H9 (cell line): Measurements from ENCODE around the gene DNAJC6. TPM values are rescaled to one million over a fixed set of nuclear protein-coding genes. Genes with fewer than 3 reads are reported as not detected.

Experiments
- DNase-seq: peaks from one replicate; pipeline ENCODE4 v3.0.0-alpha.2; 2017
- H2AFZ ChIP-seq: one replicate; pipeline ENCODE4 v1.6.1; 2013; ENCODE audit warnings: mild to moderate bottlenecking, low read length, control low read depth, moderate library complexity
- H2AK5ac ChIP-seq: 2 replicates; pipeline ENCODE4 v1.6.1; 2013; ENCODE audit warnings: low read length, control low read depth, mixed read lengths; ENCODE audit not compliant: insufficient read length
- H2BK120ac ChIP-seq: one replicate; pipeline ENCODE4 v1.6.1; 2013; ENCODE audit warnings: low read depth, mild to moderate bottlenecking, low read length, control low read depth, inconsistent platforms; ENCODE audit not compliant: poor library complexity, severe bottlenecking
- H2BK12ac ChIP-seq: 2 replicates; pipeline ENCODE4 v1.6.1; 2013; ENCODE audit warnings: low read length, control low read depth, mixed read lengths, low read depth; ENCODE audit not compliant: insufficient read length
- H2BK15ac ChIP-seq: 2 replicates; pipeline ENCODE4 v1.6.1; 2013; ENCODE audit warnings: low read depth, low read length, control low read depth
- H2BK20ac ChIP-seq: one replicate; pipeline ENCODE4 v1.6.1; 2013; ENCODE audit warnings: low read depth, mild to moderate bottlenecking, low read length, control low read depth, inconsistent platforms; ENCODE audit not compliant: poor library complexity, severe bottlenecking
- H2BK5ac ChIP-seq: 2 replicates; pipeline ENCODE4 v1.6.1; 2013; ENCODE audit warnings: low read length, control low read depth, mixed read lengths; ENCODE audit not compliant: insufficient read length
- H3K14ac ChIP-seq: 2 replicates; pipeline ENCODE4 v1.6.1; 2013; ENCODE audit warnings: low read length, control low read depth; ENCODE audit not compliant: insufficient read depth
- H3K18ac ChIP-seq: 2 replicates; pipeline ENCODE4 v1.6.1; 2013; ENCODE audit warnings: low read depth, mild to moderate bottlenecking, mixed read lengths, low read length, control low read depth; ENCODE audit not compliant: insufficient read length
- H3K23ac ChIP-seq: 2 replicates; pipeline ENCODE4 v1.6.1; 2013; ENCODE audit warnings: low read length, control low read depth, mixed read lengths, low read depth; ENCODE audit not compliant: insufficient read length
- H3K23me2 ChIP-seq: 2 replicates; pipeline ENCODE4 v1.6.1; 2013; ENCODE audit warnings: low read depth, mild to moderate bottlenecking, mixed read lengths, low read length, control low read depth; ENCODE audit not compliant: insufficient read length, poor library complexity, severe bottlenecking
- H3K27ac ChIP-seq: 2 replicates; pipeline ENCODE4 v1.5.1; 2013; ENCODE audit warnings: low read length, control low read depth, mixed read lengths, low read depth; ENCODE audit not compliant: insufficient read length
- H3K27me3 ChIP-seq: 2 replicates; pipeline ENCODE4 v1.6.1; 2013; ENCODE audit warnings: low read length, control low read depth, inconsistent platforms; ENCODE audit not compliant: insufficient read depth
- H3K4ac ChIP-seq: 2 replicates; pipeline ENCODE4 v1.6.1; 2013; ENCODE audit warnings: low read depth, mild to moderate bottlenecking, control low read depth, inconsistent platforms, low read length, moderate library complexity
- H3K4me1 ChIP-seq: 2 replicates; pipeline ENCODE4 v1.6.1; 2013; ENCODE audit warnings: low read length, control low read depth, inconsistent platforms; ENCODE audit not compliant: insufficient read depth
- H3K4me2 ChIP-seq: 2 replicates; pipeline ENCODE4 v1.6.1; 2013; ENCODE audit warnings: low read length, control low read depth, mixed read lengths; ENCODE audit not compliant: insufficient read length, insufficient read depth
- H3K56ac ChIP-seq: 2 replicates; pipeline ENCODE4 v1.6.1; 2013; ENCODE audit warnings: low read depth, mild to moderate bottlenecking, mixed read lengths, low read length, control low read depth; ENCODE audit not compliant: insufficient read length
- H3K79me1 ChIP-seq: 2 replicates; pipeline ENCODE4 v1.6.1; 2013; ENCODE audit warnings: low read depth, mild to moderate bottlenecking, moderate library complexity, low read length, control low read depth, inconsistent platforms; ENCODE audit not compliant: insufficient read depth, poor library complexity, severe bottlenecking
- H3K79me2 ChIP-seq: 2 replicates; pipeline ENCODE4 v1.6.1; 2013; ENCODE audit warnings: low read length, control low read depth, inconsistent platforms; ENCODE audit not compliant: insufficient read depth
- H3K9ac ChIP-seq: 2 replicates; pipeline ENCODE4 v1.6.1; 2013; ENCODE audit warnings: low read length, control low read depth, mixed read lengths; ENCODE audit not compliant: insufficient read length; ENCODE audit errors: extremely low read depth
- H3K9me3 ChIP-seq: one replicate; pipeline ENCODE4 v1.6.1; 2013; ENCODE audit warnings: low read depth, low read length, inconsistent platforms; ENCODE audit not compliant: control insufficient read depth
- H3T11ph ChIP-seq: one replicate; pipeline ENCODE4 v1.6.1; 2013; ENCODE audit warnings: mild to moderate bottlenecking, low read length, control low read depth, inconsistent platforms
- H4K20me1 ChIP-seq: one replicate; pipeline ENCODE4 v1.6.1; 2013; ENCODE audit not compliant: control insufficient read depth, insufficient read length, insufficient read depth
- H4K5ac ChIP-seq: 2 replicates; pipeline ENCODE4 v1.6.1; 2013; ENCODE audit warnings: low read depth, mild to moderate bottlenecking, mixed read lengths, low read length, control low read depth; ENCODE audit not compliant: insufficient read length
- H4K8ac ChIP-seq: replicated peaks from 2 replicates; pipeline ENCODE4 v1.6.1; 2013; ENCODE audit warnings: low read length, control low read depth, mixed read lengths, low read depth; ENCODE audit not compliant: insufficient read length
- H4K91ac ChIP-seq: 2 replicates; pipeline ENCODE4 v1.6.1; 2013; ENCODE audit warnings: low read depth, mild to moderate bottlenecking, moderate library complexity, mixed read lengths, low read length, control low read depth; ENCODE audit not compliant: insufficient read length
- H3K27ac Mint-ChIP-seq, 3 experiments: 2 replicates in 2 of 3; 3 replicates in 1 of 3; pipeline ENCODE4 v1.8.0; 2020 to 2021; ENCODE audit warnings: mixed read lengths in 3 of 3, mild to moderate bottlenecking in 1 of 3, moderate library complexity in 1 of 3
- H3K27me3 Mint-ChIP-seq: 2 replicates; pipeline ENCODE4 v1.8.0; 2021; ENCODE audit warnings: low read depth, mild to moderate bottlenecking, moderate library complexity, mixed read lengths
- H3K36me3 Mint-ChIP-seq, 3 experiments: 2 replicates in 2 of 3; 3 replicates in 1 of 3; pipeline ENCODE4 v1.8.0; 2020 to 2021; ENCODE audit warnings: low read depth in 3 of 3, mixed read lengths in 3 of 3; ENCODE audit not compliant: insufficient read depth in 1 of 3
- H3K4me1 Mint-ChIP-seq, 2 experiments: 2 replicates each; pipeline ENCODE4 v1.8.0; 2020; ENCODE audit warnings: mixed read lengths in 2 of 2
- H3K4me3 Mint-ChIP-seq, 2 experiments: 2 replicates in 1 of 2; 3 replicates in 1 of 2; pipeline ENCODE4 v1.8.0; 2020 to 2021; ENCODE audit warnings: mild to moderate bottlenecking in 2 of 2, mixed read lengths in 2 of 2, moderate library complexity in 1 of 2
- H3K9me3 Mint-ChIP-seq, 2 experiments: 2 replicates in 1 of 2; 3 replicates in 1 of 2; pipeline ENCODE4 v1.8.0; 2020; ENCODE audit warnings: mild to moderate bottlenecking in 2 of 2, mixed read lengths in 2 of 2, moderate library complexity in 1 of 2
- CTCF ChIP-seq: fragments of 200-600 bp; sonication (generic); conservative IDR thresholded peaks from 3 replicates; pipeline ENCODE4 v1.8.0; 2021; ENCODE audit warnings: antibody characterized with exemption, mild to moderate bottlenecking
- WGBS: extraction: QIAGEN DNeasy Blood & Tissue Kit; methylation state at CpG from one replicate; pipeline ENCODE4 v1.1.7; 2013; ENCODE audit warnings: missing lambda C conversion rate, low lambda C conversion rate, mixed read lengths; ENCODE audit not compliant: insufficient read length; ENCODE audit errors: extremely low coverage; 5-methylcytosine and 5-hydroxymethylcytosine counted together
- total RNA-seq: library from RNA; stranded (reverse); gene quantifications from 2 replicates; pipeline ENCODE4 v1.2.1, GENCODE V29; 2021

DNAJC6 gene
- total RNA-seq, 1 experiment from 2014 or later, result 2.2 TPM

- Histone ChIP-seq H3T11ph (no peak overlapping the region), H2BK120ac (no peak overlapping the region), H4K5ac (no peak overlapping the region), H3K18ac (no peak overlapping the region), H3K79me1 (peaks cover 4% of the 10 kb centered on the region), H2BK20ac (no peak overlapping the region), H2BK12ac (no peak overlapping the region), H2AK5ac (no peak overlapping the region), H4K8ac (no peak overlapping the region), H2BK15ac (no peak overlapping the region), H3K9me3 (no peaks in the 10 kb centered on the region), H3K4ac (no peak overlapping the region), H2AFZ (no peak overlapping the region), H2BK5ac (no peak overlapping the region), H3K27ac (peak overlapping the region; percentile 73), H4K91ac (no peak overlapping the region), H3K23ac (no peak overlapping the region), H3K79me2 (peaks cover 10% of the 10 kb centered on the region; the same call in 1 of the 2 replicates), H3K14ac (no peak overlapping the region), H4K20me1 (no peaks in the 10 kb centered on the region), H3K23me2 (peaks cover 4% of the 10 kb centered on the region), H3K9ac (no peak overlapping the region), H3K4me2 (no peak overlapping the region), H3K27me3 (no peaks in the 10 kb centered on the region), H3K56ac (no peak overlapping the region), H3K4me1 (peaks cover 7% of the 10 kb centered on the region; the same call in 1 of the 2 replicates)
- H3K36me3 Mint-ChIP-seq, result peaks cover 9 to 36% (median 25%) of the 10 kb centered on the region in 3 experiments; a peak in 6 of 7 replicates
- peaks cover 27 to 39% of the 10 kb centered on the region in 2 experiments for H3K4me1 Mint-ChIP-seq
- no CpG with 5 or more reads among the region's 2 CpGs for WGBS
- H3K4me3 Mint-ChIP-seq, result no peak overlapping the region
- peak overlapping the region; percentile 2 to 98 (median 98); a peak in 5 of 7 replicates for H3K27ac Mint-ChIP-seq
- DNase-seq, result no peak
- no peak for TF ChIP-seq CTCF
- H3K9me3 Mint-ChIP-seq, result no peaks in the 10 kb centered on the region
- H3K27me3 Mint-ChIP-seq, result no peaks in the 10 kb centered on the region
These were observed 115.7 kb downstream of the DNAJC6 start for GRCh38 chr1:65425006-65425405.
